Fibroblast of lung (primary cell): ENCODE results near the gene PHF21A. TPM values are rescaled to one million over a fixed set of nuclear protein-coding genes. Genes with fewer than 3 reads are reported as not detected.
"Not testable (repeated sequence)": the region's sequence is repeated elsewhere in the genome, so short reads cannot be mapped to it uniquely, and the experiment has no call there.

ENCODE experiments used
- DNase-seq, 2 donors: peaks; one replicate each; pipeline versions ENCODE4 v3.0.0 to v3.0.0-alpha.2; 2010; ENCODE audit warnings: low read depth in 2 of 2
- H2AFZ ChIP-seq: 2 replicates; pipeline ENCODE4 v1.5.1; 2012; ENCODE audit warnings: low read length, control low read depth, inconsistent platforms
- H3K27ac ChIP-seq: 2 replicates; pipeline ENCODE4 v1.5.1; 2011; ENCODE audit warnings: low read length, control low read depth; ENCODE audit not compliant: insufficient read depth
- H3K27me3 ChIP-seq: 2 replicates; pipeline ENCODE4 v1.5.1; 2011; ENCODE audit warnings: mild to moderate bottlenecking, low read length; ENCODE audit not compliant: control insufficient read depth, insufficient read depth
- H3K36me3 ChIP-seq: 2 replicates; pipeline ENCODE4 v1.5.1; 2011; ENCODE audit warnings: low read length; ENCODE audit not compliant: control insufficient read depth, insufficient read depth
- H3K4me1 ChIP-seq: 2 replicates; pipeline ENCODE4 v1.5.1; 2011; ENCODE audit warnings: low read length; ENCODE audit not compliant: control insufficient read depth, insufficient read depth; ENCODE audit errors: extremely low read depth
- H3K4me2 ChIP-seq: 2 replicates; pipeline ENCODE4 v1.5.1; 2011; ENCODE audit warnings: low read length, control low read depth; ENCODE audit not compliant: insufficient read depth; ENCODE audit errors: extremely low read depth
- H3K4me3 ChIP-seq, 4 experiments: fragments of 200-600 bp in 1 of 4; sonication (generic) in 1 of 4; replicated peaks in 1 of 4; 2 replicates each; pipeline ENCODE4 v1.5.1; 2011 to 2016; ENCODE audit warnings: low read length in 4 of 4, low read depth in 3 of 4, mild to moderate bottlenecking in 3 of 4, control low read depth in 2 of 4, inconsistent platforms in 1 of 4, mixed read lengths in 1 of 4; ENCODE audit not compliant: insufficient read depth in 1 of 4; ENCODE audit errors: control extremely low read depth in 1 of 4
- H3K79me2 ChIP-seq: 2 replicates; pipeline ENCODE4 v1.5.1; 2012; ENCODE audit warnings: mild to moderate bottlenecking, low read length, inconsistent platforms; ENCODE audit not compliant: control insufficient read depth, insufficient read depth
- H3K9ac ChIP-seq: 2 replicates; pipeline ENCODE4 v1.5.1; 2011; ENCODE audit warnings: mild to moderate bottlenecking, low read length, control low read depth; ENCODE audit not compliant: insufficient read depth
- H3K9me3 ChIP-seq: 2 replicates; pipeline ENCODE4 v1.5.1; 2012; ENCODE audit warnings: low read depth, low read length; ENCODE audit not compliant: control insufficient read depth, insufficient read depth
- H4K20me1 ChIP-seq: 2 replicates; pipeline ENCODE4 v1.5.1; 2011; ENCODE audit warnings: low read length; ENCODE audit not compliant: control insufficient read depth, insufficient read depth; ENCODE audit errors: extremely low read depth
- EZH2 ChIP-seq: IDR thresholded peaks from 2 replicates; pipeline ENCODE4 v1.5.1; 2012; ENCODE audit warnings: low read length, control low read depth, mild to moderate bottlenecking; ENCODE audit errors: missing control alignments
- polyA plus RNA-seq, 2 donors: library from polyadenylated mRNA; depleted of rRNA in 1 of 2; stranded (reverse) in 1 of 2; unstranded in 1 of 2; fragments of >200 nt; gene quantifications; 2 replicates each; pipeline ENCODE4 v1.2.1, GENCODE V29; 2011 to 2012; ENCODE audit warnings: missing spikeins in 1 of 2
- total RNA-seq: library from RNA; depleted of rRNA; stranded (reverse); fragments of >200 nt; gene quantifications from 2 replicates; pipeline ENCODE4 v1.2.1, GENCODE V29; 2014
- TF ChIP-seq, protein P1 (sequence below), 2 donors: IDR thresholded peaks in 1 of 2; conservative IDR thresholded peaks in 1 of 2; 1 replicate in 1 of 2; 2 replicates in 1 of 2; pipeline ENCODE4 v1.5.1; 2011 to 2012; ENCODE audit warnings: low read length in 2 of 2, control low read depth in 1 of 2, inconsistent platforms in 1 of 2, low read depth in 1 of 2, mild to moderate bottlenecking in 1 of 2

PHF21A gene
- total and polyA plus RNA-seq, 2 donors (not counting 1 experiment from before 2014, with no cell fraction given) = 18.5 to 21.0 TPM

DNA sequence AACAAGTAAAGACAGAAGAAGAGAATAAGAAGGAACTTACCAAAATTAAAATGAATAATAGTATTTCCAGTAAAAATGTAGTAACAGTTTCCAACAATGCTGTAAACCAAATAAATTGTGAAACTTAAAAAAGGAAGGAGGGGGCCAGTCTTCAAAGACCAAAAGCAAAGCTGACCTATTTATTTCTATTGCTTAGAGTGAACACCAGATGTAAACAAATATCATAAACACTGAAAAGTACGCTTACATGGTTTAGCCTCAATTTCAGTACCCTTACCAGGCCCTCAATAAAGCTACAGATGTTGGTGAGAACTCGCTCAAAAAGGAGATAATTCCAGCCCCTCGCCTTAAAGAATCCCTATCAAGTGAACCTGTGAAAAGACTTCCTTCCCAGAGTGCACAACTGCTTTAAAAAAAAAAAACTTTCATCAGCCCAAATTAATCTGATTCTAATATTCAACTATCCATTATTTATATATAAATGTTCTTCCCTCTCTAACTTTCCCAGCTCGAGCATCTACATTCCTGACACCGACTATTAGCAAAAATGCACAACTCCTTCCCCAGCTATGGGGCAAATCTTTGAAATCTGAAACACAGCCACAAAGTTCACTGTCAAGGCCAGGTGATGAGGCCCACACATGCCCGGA is 2.4 kb downstream of the PHF21A start:
- DNase-seq = no peak
- H3K27me3 ChIP-seq = no peaks in the 10 kb centered on the region
- peaks cover 41% of the 10 kb centered on the region for H3K79me2 ChIP-seq

DNA sequence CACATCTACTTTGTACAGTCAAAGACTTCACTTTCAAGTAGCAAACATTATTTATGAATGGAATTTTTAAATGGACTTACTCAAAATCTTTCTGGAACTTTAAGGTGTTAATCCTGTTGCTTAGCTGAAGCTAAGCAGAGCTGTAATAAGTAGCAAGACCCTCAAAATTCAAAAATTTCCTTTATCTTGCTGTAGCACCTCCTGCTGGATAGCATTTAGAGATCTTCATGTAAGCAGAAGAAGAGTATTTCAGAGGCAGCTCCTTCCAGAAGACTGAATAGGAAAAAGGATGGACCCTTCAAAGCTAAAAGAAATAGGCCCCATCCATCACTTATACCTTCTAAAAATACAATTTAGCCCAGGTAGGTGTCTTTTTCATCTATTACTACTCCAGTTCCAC is 3.4 kb downstream of the PHF21A start:
- peak overlapping the region in 3 of 4 experiments; percentile 68 to 92 (median 79) for H3K4me3 ChIP-seq
- TF ChIP-seq, protein P1, sequence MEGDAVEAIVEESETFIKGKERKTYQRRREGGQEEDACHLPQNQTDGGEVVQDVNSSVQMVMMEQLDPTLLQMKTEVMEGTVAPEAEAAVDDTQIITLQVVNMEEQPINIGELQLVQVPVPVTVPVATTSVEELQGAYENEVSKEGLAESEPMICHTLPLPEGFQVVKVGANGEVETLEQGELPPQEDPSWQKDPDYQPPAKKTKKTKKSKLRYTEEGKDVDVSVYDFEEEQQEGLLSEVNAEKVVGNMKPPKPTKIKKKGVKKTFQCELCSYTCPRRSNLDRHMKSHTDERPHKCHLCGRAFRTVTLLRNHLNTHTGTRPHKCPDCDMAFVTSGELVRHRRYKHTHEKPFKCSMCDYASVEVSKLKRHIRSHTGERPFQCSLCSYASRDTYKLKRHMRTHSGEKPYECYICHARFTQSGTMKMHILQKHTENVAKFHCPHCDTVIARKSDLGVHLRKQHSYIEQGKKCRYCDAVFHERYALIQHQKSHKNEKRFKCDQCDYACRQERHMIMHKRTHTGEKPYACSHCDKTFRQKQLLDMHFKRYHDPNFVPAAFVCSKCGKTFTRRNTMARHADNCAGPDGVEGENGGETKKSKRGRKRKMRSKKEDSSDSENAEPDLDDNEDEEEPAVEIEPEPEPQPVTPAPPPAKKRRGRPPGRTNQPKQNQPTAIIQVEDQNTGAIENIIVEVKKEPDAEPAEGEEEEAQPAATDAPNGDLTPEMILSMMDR (conservative IDR thresholded peaks at IDR 0.05 in 1 of 2, IDR thresholded peaks at IDR 0.05 in 1 of 2; ENCODE audit: low read depth in 1 of 2, low read length in 2 of 2) = peak; percentile 10 to 40
- TF ChIP-seq EZH2 = no peak
- H3K4me1 ChIP-seq = peaks cover 2% of the 10 kb centered on the region
- H3K9me3 ChIP-seq = no peaks in the 10 kb centered on the region
- H3K9ac ChIP-seq = no peak overlapping the region
- H2AFZ ChIP-seq = no peak overlapping the region
- no peak overlapping the region for H3K27ac ChIP-seq
- peaks cover 46% of the 10 kb centered on the region for H3K79me2 ChIP-seq
- no peaks in the 10 kb centered on the region for H4K20me1 ChIP-seq
- peak overlapping the region; percentile 91 for H3K4me2 ChIP-seq
- no peaks in the 10 kb centered on the region for H3K36me3 ChIP-seq
- H3K27me3 ChIP-seq = no peaks in the 10 kb centered on the region
- DNase-seq = peak in 1 of 2 donors; percentile 31

More for the DNA sequence above, 2.4 kb downstream of the PHF21A start:
- Histone ChIP-seq H3K9me3 (no peaks in the 10 kb centered on the region), H4K20me1 (no peaks in the 10 kb centered on the region), H3K36me3 (no peaks in the 10 kb centered on the region), H3K4me3 (peak overlapping the region; percentile 68 to 92 (median 79)), H3K27ac (peak overlapping the region; percentile 64), H3K4me2 (peak overlapping the region; percentile 91), H3K4me1 (peaks cover 2% of the 10 kb centered on the region), H2AFZ (no peak overlapping the region), H3K9ac (no peak overlapping the region)
- TF ChIP-seq, protein P1 (conservative IDR thresholded peaks at IDR 0.05 in 1 of 2, IDR thresholded peaks at IDR 0.05 in 1 of 2; ENCODE audit: low read depth in 1 of 2, low read length in 2 of 2) = no peak
- TF ChIP-seq EZH2 = no peak

DNA sequence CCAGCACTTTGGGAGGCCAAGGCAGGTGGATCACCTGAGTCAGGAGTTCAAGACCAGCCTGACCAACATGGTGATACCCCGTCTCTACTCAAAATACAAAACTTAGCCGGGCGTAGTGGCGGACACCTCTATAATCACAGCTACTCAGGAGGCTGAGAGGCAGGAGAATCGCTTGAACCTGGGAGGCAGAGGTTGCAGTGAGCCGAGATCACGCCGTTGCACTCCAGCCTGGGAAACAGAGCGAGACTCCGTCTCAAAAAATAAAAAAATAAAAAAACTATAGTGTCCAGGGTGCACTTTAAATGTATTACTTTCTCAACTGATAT is 4.6 kb downstream of the PHF21A start:
- not testable (repeated sequence) for DNase-seq, H3K4me3 ChIP-seq, H3K9ac ChIP-seq, H4K20me1 ChIP-seq, H3K4me1 ChIP-seq, H3K36me3 ChIP-seq, H3K27ac ChIP-seq, H3K9me3 ChIP-seq, H3K4me2 ChIP-seq, H3K27me3 ChIP-seq, H2AFZ ChIP-seq
- peaks cover 53% of the 10 kb centered on the region for H3K79me2 ChIP-seq
